ENCODE measurements around the gene NCL. TPM values are rescaled to one million over a fixed set of nuclear protein-coding genes. Genes with fewer than 3 reads are reported as not detected.

Gene NCL
- polyA plus RNA-seq, 1 donor from 2014 or later, result 101 TPM

GRCh38 chr2:231460073-231460835 is 4.0 kb downstream of the NCL start:
- peaks cover 27% of the 10 kb centered on the region for H3K79me2 ChIP-seq (replicated peaks; ENCODE audit: insufficient read depth, low read length)
- H3K36me3 ChIP-seq (ENCODE audit: insufficient read depth, low read length), result peaks cover 36% of the 10 kb centered on the region
- H3K9me2 ChIP-seq (ENCODE audit: insufficient read depth, low read length), result no peaks in the 10 kb centered on the region
- H3K9ac ChIP-seq (ENCODE audit: low read length), result no peak overlapping the region
- H2AFZ ChIP-seq (ENCODE audit: low read depth, low read length), result no peak overlapping the region
- no peak overlapping the region for H3K27ac ChIP-seq (ENCODE audit: low read length)
- H4K20me1 ChIP-seq (ENCODE audit: insufficient read depth), result peaks cover 27% of the 10 kb centered on the region
- H3K27me3 ChIP-seq (ENCODE audit: insufficient read depth, low read depth, low read length), result no peaks in the 10 kb centered on the region
- H3K4me2 ChIP-seq (ENCODE audit: low read length), result no peak overlapping the region
- no peak overlapping the region for H3K4me3 ChIP-seq (ENCODE audit: low read length)
- no peaks in the 10 kb centered on the region for H3F3A ChIP-seq (ENCODE audit: insufficient read depth, low read length, poor library complexity, severe bottlenecking)
- H3K9me3 ChIP-seq (ENCODE audit: low read length), result no peaks in the 10 kb centered on the region
- TF ChIP-seq RAD21 (conservative IDR thresholded peaks at IDR 0.05) (no peak), EZH2 (IDR thresholded peaks at IDR 0.05; ENCODE audit: borderline replicate concordance, insufficient read depth, low read length, poor library complexity, severe bottlenecking) (no peak), EP300 (conservative IDR thresholded peaks at IDR 0.05; ENCODE audit: poor library complexity, severe bottlenecking) (no peak), MXI1 (conservative IDR thresholded peaks at IDR 0.05; ENCODE audit: poor library complexity, severe bottlenecking) (no peak), SMC3 (conservative IDR thresholded peaks at IDR 0.05; ENCODE audit: poor library complexity) (no peak), TAF1 (IDR thresholded peaks at IDR 0.05; ENCODE audit: low read depth) (no peak), POLR2AphosphoS5 (IDR thresholded peaks at IDR 0.05) (no peak)
- TF ChIP-seq, protein P1, sequence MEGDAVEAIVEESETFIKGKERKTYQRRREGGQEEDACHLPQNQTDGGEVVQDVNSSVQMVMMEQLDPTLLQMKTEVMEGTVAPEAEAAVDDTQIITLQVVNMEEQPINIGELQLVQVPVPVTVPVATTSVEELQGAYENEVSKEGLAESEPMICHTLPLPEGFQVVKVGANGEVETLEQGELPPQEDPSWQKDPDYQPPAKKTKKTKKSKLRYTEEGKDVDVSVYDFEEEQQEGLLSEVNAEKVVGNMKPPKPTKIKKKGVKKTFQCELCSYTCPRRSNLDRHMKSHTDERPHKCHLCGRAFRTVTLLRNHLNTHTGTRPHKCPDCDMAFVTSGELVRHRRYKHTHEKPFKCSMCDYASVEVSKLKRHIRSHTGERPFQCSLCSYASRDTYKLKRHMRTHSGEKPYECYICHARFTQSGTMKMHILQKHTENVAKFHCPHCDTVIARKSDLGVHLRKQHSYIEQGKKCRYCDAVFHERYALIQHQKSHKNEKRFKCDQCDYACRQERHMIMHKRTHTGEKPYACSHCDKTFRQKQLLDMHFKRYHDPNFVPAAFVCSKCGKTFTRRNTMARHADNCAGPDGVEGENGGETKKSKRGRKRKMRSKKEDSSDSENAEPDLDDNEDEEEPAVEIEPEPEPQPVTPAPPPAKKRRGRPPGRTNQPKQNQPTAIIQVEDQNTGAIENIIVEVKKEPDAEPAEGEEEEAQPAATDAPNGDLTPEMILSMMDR (IDR thresholded peaks at IDR 0.05; ENCODE audit: poor library complexity, severe bottlenecking), result no peak
- TF ChIP-seq, protein P2, sequence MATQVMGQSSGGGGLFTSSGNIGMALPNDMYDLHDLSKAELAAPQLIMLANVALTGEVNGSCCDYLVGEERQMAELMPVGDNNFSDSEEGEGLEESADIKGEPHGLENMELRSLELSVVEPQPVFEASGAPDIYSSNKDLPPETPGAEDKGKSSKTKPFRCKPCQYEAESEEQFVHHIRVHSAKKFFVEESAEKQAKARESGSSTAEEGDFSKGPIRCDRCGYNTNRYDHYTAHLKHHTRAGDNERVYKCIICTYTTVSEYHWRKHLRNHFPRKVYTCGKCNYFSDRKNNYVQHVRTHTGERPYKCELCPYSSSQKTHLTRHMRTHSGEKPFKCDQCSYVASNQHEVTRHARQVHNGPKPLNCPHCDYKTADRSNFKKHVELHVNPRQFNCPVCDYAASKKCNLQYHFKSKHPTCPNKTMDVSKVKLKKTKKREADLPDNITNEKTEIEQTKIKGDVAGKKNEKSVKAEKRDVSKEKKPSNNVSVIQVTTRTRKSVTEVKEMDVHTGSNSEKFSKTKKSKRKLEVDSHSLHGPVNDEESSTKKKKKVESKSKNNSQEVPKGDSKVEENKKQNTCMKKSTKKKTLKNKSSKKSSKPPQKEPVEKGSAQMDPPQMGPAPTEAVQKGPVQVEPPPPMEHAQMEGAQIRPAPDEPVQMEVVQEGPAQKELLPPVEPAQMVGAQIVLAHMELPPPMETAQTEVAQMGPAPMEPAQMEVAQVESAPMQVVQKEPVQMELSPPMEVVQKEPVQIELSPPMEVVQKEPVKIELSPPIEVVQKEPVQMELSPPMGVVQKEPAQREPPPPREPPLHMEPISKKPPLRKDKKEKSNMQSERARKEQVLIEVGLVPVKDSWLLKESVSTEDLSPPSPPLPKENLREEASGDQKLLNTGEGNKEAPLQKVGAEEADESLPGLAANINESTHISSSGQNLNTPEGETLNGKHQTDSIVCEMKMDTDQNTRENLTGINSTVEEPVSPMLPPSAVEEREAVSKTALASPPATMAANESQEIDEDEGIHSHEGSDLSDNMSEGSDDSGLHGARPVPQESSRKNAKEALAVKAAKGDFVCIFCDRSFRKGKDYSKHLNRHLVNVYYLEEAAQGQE (IDR thresholded peaks at IDR 0.05; ENCODE audit: borderline replicate concordance), result no peak

- H3K4me3 ChIP-seq (ENCODE audit: low read length), result no peak overlapping the region
- no peaks in the 10 kb centered on the region for H3K27me3 ChIP-seq (ENCODE audit: insufficient read depth, low read depth, low read length)
- no peaks in the 10 kb centered on the region for H3K9me2 ChIP-seq (ENCODE audit: insufficient read depth, low read length)
- H3F3A ChIP-seq (ENCODE audit: insufficient read depth, low read length, poor library complexity, severe bottlenecking), result no peaks in the 10 kb centered on the region
- no peaks in the 10 kb centered on the region for H3K9me3 ChIP-seq (ENCODE audit: low read length)
- no peak overlapping the region for H3K9ac ChIP-seq (ENCODE audit: low read length)
- H4K20me1 ChIP-seq (ENCODE audit: insufficient read depth), result peaks cover 20% of the 10 kb centered on the region
- no peak overlapping the region for H3K27ac ChIP-seq (ENCODE audit: low read length)
- H2AFZ ChIP-seq (ENCODE audit: low read depth, low read length), result no peak overlapping the region
- H3K79me2 ChIP-seq (replicated peaks; ENCODE audit: insufficient read depth, low read length), result peaks cover 23% of the 10 kb centered on the region
- TF ChIP-seq EP300 (conservative IDR thresholded peaks at IDR 0.05; ENCODE audit: poor library complexity, severe bottlenecking) (no peak), EZH2 (IDR thresholded peaks at IDR 0.05; ENCODE audit: borderline replicate concordance, insufficient read depth, low read length, poor library complexity, severe bottlenecking) (no peak), POLR2AphosphoS5 (IDR thresholded peaks at IDR 0.05) (no peak), TAF1 (IDR thresholded peaks at IDR 0.05; ENCODE audit: low read depth) (no peak), MXI1 (conservative IDR thresholded peaks at IDR 0.05; ENCODE audit: poor library complexity, severe bottlenecking) (no peak), SMC3 (conservative IDR thresholded peaks at IDR 0.05; ENCODE audit: poor library complexity) (no peak), RAD21 (conservative IDR thresholded peaks at IDR 0.05) (no peak)
- TF ChIP-seq, protein P1 (IDR thresholded peaks at IDR 0.05; ENCODE audit: poor library complexity, severe bottlenecking), result no peak
- TF ChIP-seq, protein P2 (IDR thresholded peaks at IDR 0.05; ENCODE audit: borderline replicate concordance), result no peak
- H3K36me3 ChIP-seq (ENCODE audit: insufficient read depth, low read length), result peaks cover 36% of the 10 kb centered on the region
- no peak overlapping the region for H3K4me2 ChIP-seq (ENCODE audit: low read length)
Measured at GRCh38 chr2:231458368-231458767, 5.9 kb downstream of the NCL start.

Measured in neural cell (in vitro differentiated cells).